ENCODE results near the gene MRPL34. TPM values are rescaled to one million over a fixed set of nuclear protein-coding genes. Genes with fewer than 3 reads are reported as not detected.
A peak's percentile ranks its signal among the peaks of the same experiment; 100 is the strongest.

Gene MRPL34
- total and polyA plus RNA-seq, 2 experiments from 2014 or later: 23.0 to 78.8 TPM

- Histone ChIP-seq H3F3A (ENCODE audit: insufficient read depth) (peaks cover 18% of the 10 kb centered on the region), H3K9me2 (ENCODE audit: insufficient read depth) (no peaks in the 10 kb centered on the region), H4K20me1 (ENCODE audit: insufficient read depth) (no peaks in the 10 kb centered on the region), H2AFZ (peak overlapping the region; percentile 93), H3K27ac (peak overlapping the region; percentile 58), H3K36me3 (ENCODE audit: low read depth) (no peaks in the 10 kb centered on the region), H3K79me2 (ENCODE audit: insufficient read depth) (peaks cover 35% of the 10 kb centered on the region), H3K4me1 (ENCODE audit: insufficient read depth) (peaks cover 34% of the 10 kb centered on the region), H3K4me3 (peak overlapping the region; percentile 87), H3K4me2 (ENCODE audit: unreplicated experiment) (peak overlapping the region; percentile 87), H3K9me3 (ENCODE audit: low read depth) (no peaks in the 10 kb centered on the region), H3K9ac (peak overlapping the region; percentile 80), H3K27me3 (replicated peaks; ENCODE audit: insufficient read depth) (no peaks in the 10 kb centered on the region)
- DNase-seq: no peak
- TF ChIP-seq EZH2phosphoT487 (IDR thresholded peaks at IDR 0.05; ENCODE audit: insufficient read depth, low read depth) (no peak), EZH2 (IDR thresholded peaks at IDR 0.05; ENCODE audit: insufficient read depth, poor library complexity, severe bottlenecking) (no peak)
- WGBS, 2 experiments (ENCODE audit: low coverage in 1 of 2, low lambda C conversion rate in 2 of 2, missing lambda C conversion rate in 2 of 2): 3 to 4% methylated on average over 28 of the region's 28 CpGs
- in situ Hi-C loops (cut with MboI): loop anchor here (10.0 kb wide), 1 partner anchor 79 kb away; no protein-coding TSS in a partner anchor
These were observed 628 bp downstream of the MRPL34 start for GRCh38 chr19:17306285-17306714.

- H3K9me3 ChIP-seq (ENCODE audit: low read depth): no peaks in the 10 kb centered on the region
- no peak for DNase-seq
- no peaks in the 10 kb centered on the region for H3K27me3 ChIP-seq (replicated peaks; ENCODE audit: insufficient read depth)
- no peak overlapping the region for H3K4me2 ChIP-seq (ENCODE audit: unreplicated experiment)
- H2AFZ ChIP-seq: no peak overlapping the region
- in situ Hi-C loops (cut with MboI): loop anchor here (10.0 kb wide), 1 partner anchor 77 kb away; no protein-coding TSS in a partner anchor
- H3K36me3 ChIP-seq (ENCODE audit: low read depth): no peaks in the 10 kb centered on the region
- H3F3A ChIP-seq (ENCODE audit: insufficient read depth): peaks cover 18% of the 10 kb centered on the region
- peaks cover 46% of the 10 kb centered on the region for H3K4me1 ChIP-seq (ENCODE audit: insufficient read depth)
- no peak overlapping the region for H3K4me3 ChIP-seq
- WGBS, 2 experiments (ENCODE audit: low coverage in 1 of 2, low lambda C conversion rate in 2 of 2, missing lambda C conversion rate in 2 of 2): 91 to 93% methylated on average over 8 of the region's 8 CpGs
- H3K9ac ChIP-seq: no peak overlapping the region
- TF ChIP-seq EZH2 (IDR thresholded peaks at IDR 0.05; ENCODE audit: insufficient read depth, poor library complexity, severe bottlenecking) (no peak), EZH2phosphoT487 (IDR thresholded peaks at IDR 0.05; ENCODE audit: insufficient read depth, low read depth) (no peak)
- H4K20me1 ChIP-seq (ENCODE audit: insufficient read depth): no peaks in the 10 kb centered on the region
- peaks cover 51% of the 10 kb centered on the region for H3K79me2 ChIP-seq (ENCODE audit: insufficient read depth)
- no peaks in the 10 kb centered on the region for H3K9me2 ChIP-seq (ENCODE audit: insufficient read depth)
- H3K27ac ChIP-seq: no peak overlapping the region
These were observed 2.3 kb downstream of the MRPL34 start for GRCh38 chr19:17307876-17308377.

GRCh38 chr19:17309198-17309964, 3.7 kb downstream of the MRPL34 start, which contains the start of gene DDA1:
Gene DDA1, plus strand, starts transcription at chr19:17309563. Its CDS starts 92 bp downstream, at chr19:17309655.
- peak; percentile 100 for DNase-seq
- WGBS, 2 experiments (ENCODE audit: low coverage in 1 of 2, low lambda C conversion rate in 2 of 2, missing lambda C conversion rate in 2 of 2): 1 to 3% methylated on average over 37 to 45 of the region's 46 CpGs

GRCh38 chr19:17309965-17310461, 4.3 kb downstream of the MRPL34 start:
- Histone ChIP-seq H3K4me3 (peak overlapping the region; percentile 97), H3F3A (ENCODE audit: insufficient read depth) (peaks cover 6% of the 10 kb centered on the region), H3K79me2 (ENCODE audit: insufficient read depth) (peaks cover 69% of the 10 kb centered on the region), H4K20me1 (ENCODE audit: insufficient read depth) (no peaks in the 10 kb centered on the region), H3K36me3 (ENCODE audit: low read depth) (no peaks in the 10 kb centered on the region; the same call in 1 of the 2 replicates), H3K9me2 (ENCODE audit: insufficient read depth) (no peaks in the 10 kb centered on the region), H3K27ac (peak overlapping the region; percentile 36), H2AFZ (peak overlapping the region; percentile 25; the same call in 1 of the 2 replicates), H3K9ac (peak overlapping the region; percentile 93), H3K9me3 (ENCODE audit: low read depth) (no peaks in the 10 kb centered on the region), H3K27me3 (replicated peaks; ENCODE audit: insufficient read depth) (no peaks in the 10 kb centered on the region), H3K4me1 (ENCODE audit: insufficient read depth) (peaks cover 31% of the 10 kb centered on the region), H3K4me2 (ENCODE audit: unreplicated experiment) (peak overlapping the region; percentile 90)
- DNase-seq: peak; percentile 38
- TF ChIP-seq EZH2 (IDR thresholded peaks at IDR 0.05; ENCODE audit: insufficient read depth, poor library complexity, severe bottlenecking): no peak
- no peak for TF ChIP-seq EZH2phosphoT487 (IDR thresholded peaks at IDR 0.05; ENCODE audit: insufficient read depth, low read depth)
- in situ Hi-C loops (cut with MboI): loop anchor here (10.0 kb wide), 1 partner anchor 75 kb away; no protein-coding TSS in a partner anchor
- 3 to 4% methylated on average over 23 of the region's 23 CpGs for WGBS, 2 experiments (ENCODE audit: low coverage in 1 of 2, low lambda C conversion rate in 2 of 2, missing lambda C conversion rate in 2 of 2)

More at GRCh38 chr19:17309198-17309964, 3.7 kb downstream of the MRPL34 start, which contains the start of gene DDA1:
- H3K36me3 ChIP-seq (ENCODE audit: low read depth): no peaks in the 10 kb centered on the region; the same call in 1 of the 2 replicates
- no peaks in the 10 kb centered on the region for H3K27me3 ChIP-seq (replicated peaks; ENCODE audit: insufficient read depth)
- H3K79me2 ChIP-seq (ENCODE audit: insufficient read depth): peaks cover 66% of the 10 kb centered on the region
- H3F3A ChIP-seq (ENCODE audit: insufficient read depth): peaks cover 13% of the 10 kb centered on the region
- peaks cover 38% of the 10 kb centered on the region for H3K4me1 ChIP-seq (ENCODE audit: insufficient read depth)
- H3K9me3 ChIP-seq (ENCODE audit: low read depth): no peaks in the 10 kb centered on the region
- H3K4me2 ChIP-seq (ENCODE audit: unreplicated experiment): peak within 1 kb of the TSS; percentile 90
- H3K27ac ChIP-seq: peak within 1 kb of the TSS; percentile 36
- H3K4me3 ChIP-seq: peak within 1 kb of the TSS; percentile 97
- in situ Hi-C loops (cut with MboI): loop anchor here (10.0 kb wide), 1 partner anchor 75 kb away; no protein-coding TSS in a partner anchor
- H4K20me1 ChIP-seq (ENCODE audit: insufficient read depth): no peaks in the 10 kb centered on the region
- H3K9ac ChIP-seq: peak within 1 kb of the TSS; percentile 93
- H3K9me2 ChIP-seq (ENCODE audit: insufficient read depth): no peaks in the 10 kb centered on the region
- TF ChIP-seq EZH2 (IDR thresholded peaks at IDR 0.05; ENCODE audit: insufficient read depth, poor library complexity, severe bottlenecking) (no peak), EZH2phosphoT487 (IDR thresholded peaks at IDR 0.05; ENCODE audit: insufficient read depth, low read depth) (no peak)
- H2AFZ ChIP-seq: peak within 1 kb of the TSS; percentile 83
